HG03097 (cell line): Measurements from ENCODE around the gene TIMMDC1.

Source experiments
- ATAC-seq: cut with Tn5 transposase; IDR thresholded peaks from one replicate; pipeline ENCODE4 v1.9.1; 2021; ENCODE audit not compliant: unreplicated experiment, low FRiP score

The TIMMDC1 gene, protein sequence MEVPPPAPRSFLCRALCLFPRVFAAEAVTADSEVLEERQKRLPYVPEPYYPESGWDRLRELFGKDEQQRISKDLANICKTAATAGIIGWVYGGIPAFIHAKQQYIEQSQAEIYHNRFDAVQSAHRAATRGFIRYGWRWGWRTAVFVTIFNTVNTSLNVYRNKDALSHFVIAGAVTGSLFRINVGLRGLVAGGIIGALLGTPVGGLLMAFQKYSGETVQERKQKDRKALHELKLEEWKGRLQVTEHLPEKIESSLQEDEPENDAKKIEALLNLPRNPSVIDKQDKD

DNA sequence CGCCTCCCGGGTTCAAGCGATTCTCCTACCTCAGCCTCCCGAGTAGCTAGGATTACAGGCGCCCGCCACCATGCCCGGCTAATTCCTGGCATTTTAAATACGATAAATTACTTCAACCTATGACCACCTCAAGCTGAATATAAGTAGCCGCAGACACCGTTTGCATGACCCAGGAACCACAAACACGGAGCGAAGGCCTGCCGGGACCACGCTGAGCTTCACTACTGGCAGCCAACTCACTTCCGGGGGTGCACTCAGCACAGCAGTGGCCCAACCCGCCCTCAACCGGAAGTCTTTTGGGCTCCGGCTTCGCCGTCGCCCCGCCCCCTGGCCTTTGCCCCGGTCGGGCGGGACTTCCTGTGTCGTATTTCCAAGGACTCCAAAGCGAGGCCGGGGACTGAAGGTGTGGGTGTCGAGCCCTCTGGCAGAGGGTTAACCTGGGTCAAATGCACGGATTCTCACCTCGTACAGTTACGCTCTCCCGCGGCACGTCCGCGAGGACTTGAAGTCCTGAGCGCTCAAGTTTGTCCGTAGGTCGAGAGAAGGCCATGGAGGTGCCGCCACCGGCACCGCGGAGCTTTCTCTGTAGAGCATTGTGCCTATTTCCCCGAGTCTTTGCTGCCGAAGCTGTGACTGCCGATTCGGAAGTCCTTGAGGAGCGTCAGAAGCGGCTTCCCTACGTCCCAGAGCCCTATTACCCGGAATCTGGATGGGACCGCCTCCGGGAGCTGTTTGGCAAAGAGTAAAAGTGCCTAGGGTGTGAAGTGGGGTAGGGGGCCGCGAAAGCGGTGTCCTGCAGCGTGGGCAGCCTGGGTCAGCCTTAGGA is at the start of gene TIMMDC1:
Gene TIMMDC1 (plus strand): TSS at position 362 of the 826 bp plus-strand sequence. CDS start 187 bp downstream, at position 549.
- peak; percentile 97 for ATAC-seq

DNA sequence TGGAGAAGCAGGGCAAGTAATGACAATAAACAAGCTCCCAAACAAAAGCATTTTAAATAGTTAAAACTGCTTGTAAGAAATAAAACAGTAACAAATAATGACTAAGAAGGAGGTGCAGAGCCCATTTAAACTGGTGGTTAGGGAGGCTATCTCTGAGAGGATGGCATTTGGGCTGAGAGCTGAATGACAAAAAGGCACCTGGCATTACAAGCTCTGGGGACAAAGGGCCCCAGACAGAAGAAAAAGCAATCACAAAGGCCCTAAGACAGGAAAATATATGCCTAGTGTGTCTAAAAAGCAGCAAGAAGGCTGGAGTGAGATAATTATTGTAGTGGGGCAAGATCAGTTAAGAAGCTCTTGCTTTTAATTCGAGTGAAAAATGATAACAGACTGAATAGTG is 44.5 kb upstream of the TIMMDC1 start:
- ATAC-seq, result no peak

DNA sequence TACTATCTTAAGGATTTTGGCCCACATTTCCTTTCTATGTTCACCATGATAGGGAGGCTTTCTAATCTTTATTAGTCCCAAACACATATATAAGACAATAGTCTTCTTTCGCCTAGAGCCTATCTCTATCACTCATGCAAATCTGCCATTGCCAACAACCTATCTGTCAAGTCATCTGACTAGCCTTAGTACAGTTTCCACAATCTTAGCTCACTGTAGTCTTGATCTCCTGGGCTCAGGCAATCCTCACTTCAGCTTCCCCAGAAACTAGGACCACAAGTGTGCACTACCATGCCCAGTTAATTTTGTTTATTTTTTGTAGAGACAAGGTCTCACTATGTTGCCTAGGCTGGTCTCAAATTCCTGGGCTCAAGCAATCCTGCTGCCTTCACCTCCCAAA is 41.9 kb upstream of the TIMMDC1 start:
- ATAC-seq, result no peak

DNA sequence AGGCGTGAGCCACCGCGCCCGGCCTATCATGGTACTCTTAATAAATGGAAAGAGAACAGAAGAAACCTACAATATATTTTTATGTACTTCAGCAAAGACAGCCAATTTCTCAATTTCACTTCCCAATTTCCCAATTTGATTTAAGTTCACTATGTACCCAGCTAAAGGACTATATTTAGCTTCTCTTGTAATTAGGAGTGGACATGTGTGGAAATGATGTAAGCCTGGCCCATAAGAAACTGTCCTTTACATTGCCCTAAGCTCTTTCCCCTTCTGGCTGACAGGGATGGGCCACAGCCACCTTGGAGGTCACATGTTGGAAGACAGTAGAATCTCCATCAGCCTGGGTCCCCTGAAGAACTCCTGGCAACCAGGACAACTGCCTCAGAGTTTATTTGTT is 41.1 kb upstream of the TIMMDC1 start:
- ATAC-seq, result no peak

DNA sequence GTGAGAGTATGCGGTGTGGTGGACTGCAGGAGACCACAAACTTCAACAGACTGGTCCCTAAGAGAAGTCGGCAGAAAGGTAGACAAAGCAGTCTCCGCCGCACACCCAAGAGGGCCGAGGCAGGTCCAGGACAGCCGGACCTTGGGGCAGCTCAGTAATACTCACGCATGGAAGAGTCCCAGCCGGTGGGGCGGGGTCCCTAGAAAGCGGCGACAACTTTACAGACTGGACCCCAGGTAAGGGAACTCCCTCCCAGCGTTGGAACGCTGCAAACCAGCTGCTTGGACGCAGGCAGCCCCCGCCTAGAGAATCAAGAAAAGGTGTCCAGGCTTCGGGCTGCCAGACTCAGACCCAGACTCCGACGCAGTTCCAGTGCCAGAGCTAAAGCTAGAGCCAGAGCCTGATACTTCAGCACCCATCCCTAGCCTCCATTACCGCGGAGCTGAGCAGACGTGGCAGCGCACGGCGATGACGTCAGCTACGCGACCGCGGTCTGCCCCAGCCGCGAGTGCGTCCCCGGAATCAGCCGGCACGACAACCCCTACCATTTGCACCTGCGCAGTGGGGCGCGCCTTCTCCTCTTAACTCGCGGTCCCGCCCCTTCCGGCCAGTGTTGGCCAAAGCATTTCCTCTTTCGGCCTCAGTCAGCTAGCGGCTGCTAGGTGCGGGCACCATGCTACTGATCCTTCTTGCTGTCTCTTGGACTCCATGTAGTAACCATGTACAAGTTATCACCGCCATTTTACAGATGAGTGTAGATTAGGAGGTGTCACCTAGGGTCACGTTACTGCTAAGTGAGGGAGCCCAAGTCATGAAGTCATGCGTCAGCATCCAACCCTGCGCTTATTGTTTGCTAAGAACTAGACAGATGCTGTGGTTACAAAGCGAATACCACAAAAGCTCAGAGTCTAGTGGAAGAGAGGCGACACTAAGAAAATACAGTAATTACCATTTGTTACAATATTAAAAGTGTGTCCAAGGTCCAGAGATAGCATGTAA is 34.9 kb upstream of the TIMMDC1 start, which contains the start of gene TMEM39A:
Gene TMEM39A (minus strand): TSS at position 445 of the 999 bp plus-strand sequence. CDS start 1,541 bp downstream, outside the sequence.
- peak; percentile 95 for ATAC-seq

DNA sequence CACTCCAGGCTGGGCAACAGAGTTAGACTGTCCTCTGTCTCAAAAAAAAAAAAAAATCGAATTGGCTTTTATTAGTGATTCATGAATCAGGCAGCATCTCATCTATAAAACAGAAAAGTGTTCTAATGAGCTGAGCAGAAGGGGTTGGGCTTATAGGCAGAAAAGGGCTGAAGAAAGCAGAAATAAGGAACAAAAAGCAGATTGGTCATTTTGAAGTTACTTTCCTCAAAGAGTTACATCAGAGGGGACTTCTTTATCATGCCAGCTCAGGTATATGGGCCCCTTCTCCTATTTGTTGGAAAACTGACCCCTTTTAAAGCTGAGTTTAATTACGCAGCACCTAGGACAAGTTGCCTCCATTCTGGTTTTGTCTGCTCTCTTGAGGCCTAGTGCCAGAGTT is 30.3 kb upstream of the TIMMDC1 start:
- no peak for ATAC-seq

DNA sequence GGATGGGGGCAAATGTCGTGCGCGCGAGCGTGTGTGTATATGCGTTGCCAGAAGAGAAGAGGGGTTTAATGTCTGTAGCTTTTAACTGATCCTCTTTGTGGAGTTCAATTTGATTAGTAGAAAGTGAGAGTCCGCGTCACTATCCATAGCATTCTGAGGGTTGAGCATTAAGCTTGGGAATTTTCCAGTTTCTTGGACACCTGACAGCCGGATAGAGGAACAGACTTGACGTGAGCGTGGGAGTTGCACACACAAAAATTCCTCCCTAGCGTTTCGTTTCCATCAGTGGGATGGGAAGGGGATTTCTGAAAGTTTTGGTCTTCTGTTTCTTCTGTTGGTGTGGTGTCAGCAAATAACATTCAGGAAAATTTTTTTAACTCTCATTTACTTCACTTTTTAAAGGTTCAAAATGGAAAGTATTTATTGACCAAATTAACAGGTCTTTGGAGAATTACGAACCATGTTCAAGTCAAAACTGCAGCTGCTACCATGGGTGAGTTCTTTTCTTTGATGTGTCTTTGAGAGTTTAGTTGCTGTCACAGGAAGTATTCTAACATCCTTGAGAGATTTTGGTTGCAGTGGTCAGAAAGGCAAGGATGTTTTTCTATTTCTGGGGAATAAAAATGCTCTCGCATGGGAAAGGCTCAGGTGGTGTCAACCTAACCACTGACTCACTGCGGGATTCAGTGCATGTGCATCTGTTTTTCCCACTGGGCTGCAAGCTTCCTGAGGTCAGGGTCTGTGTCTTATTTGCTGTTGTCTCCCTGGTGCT is 28.7 kb upstream of the TIMMDC1 start:
- no peak for ATAC-seq

DNA sequence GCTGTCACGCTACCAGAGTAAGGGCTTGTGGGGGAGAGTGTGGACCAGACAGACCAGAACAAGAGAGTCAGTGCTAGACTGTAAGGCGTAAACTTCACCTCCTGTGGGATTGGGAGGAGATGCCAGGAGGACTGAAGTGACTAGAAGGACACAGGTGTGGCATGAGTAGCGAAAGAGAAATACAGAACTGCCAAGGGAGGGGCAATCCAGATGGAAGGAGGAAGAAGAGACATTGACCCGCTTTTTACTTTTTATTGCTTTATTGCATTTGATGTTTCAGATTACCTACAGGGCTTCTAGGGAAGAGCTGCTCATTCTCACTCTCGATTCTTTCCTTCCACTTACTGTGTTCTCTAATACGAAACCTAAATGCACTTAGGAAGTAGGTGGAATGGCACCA is 27.5 kb upstream of the TIMMDC1 start:
- ATAC-seq, result no peak

DNA sequence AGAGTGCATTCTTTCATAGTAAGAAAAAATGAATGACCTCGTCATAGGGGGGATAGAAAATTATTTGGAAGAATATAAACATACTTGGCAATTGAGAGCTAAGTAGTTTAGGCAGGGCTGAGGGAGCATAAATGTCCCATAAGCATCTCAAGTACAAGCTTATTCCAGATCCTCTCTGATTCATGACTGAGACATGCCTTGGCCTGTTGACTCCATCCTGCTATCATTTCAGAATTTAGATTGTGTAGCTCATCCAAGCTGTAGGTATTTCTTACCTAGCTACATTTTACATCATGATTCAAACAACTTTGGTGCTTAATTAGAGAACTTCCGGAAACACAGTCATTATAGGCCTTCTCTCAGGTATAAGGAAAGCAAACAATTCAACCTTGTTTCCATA is 17.3 kb upstream of the TIMMDC1 start:
- no peak for ATAC-seq

DNA sequence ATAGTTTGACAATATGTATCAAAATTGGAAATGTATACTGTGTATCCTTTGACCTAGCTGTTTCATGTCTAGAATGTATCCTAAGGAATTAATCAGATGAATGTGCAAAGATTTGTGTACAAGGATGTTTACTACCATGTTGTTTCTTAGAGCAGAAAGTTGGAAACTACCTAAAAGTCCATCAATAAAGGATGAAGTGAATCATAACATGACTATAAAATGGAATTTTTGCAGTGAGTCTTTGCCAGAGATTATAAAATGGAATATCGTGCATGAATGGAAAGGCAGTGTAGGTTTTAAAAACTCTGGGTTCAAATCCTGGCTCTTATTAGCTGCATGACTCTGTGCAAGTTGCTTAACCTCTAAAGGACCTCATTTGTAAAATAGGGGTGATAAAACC is 15.2 kb upstream of the TIMMDC1 start:
- no peak for ATAC-seq

DNA sequence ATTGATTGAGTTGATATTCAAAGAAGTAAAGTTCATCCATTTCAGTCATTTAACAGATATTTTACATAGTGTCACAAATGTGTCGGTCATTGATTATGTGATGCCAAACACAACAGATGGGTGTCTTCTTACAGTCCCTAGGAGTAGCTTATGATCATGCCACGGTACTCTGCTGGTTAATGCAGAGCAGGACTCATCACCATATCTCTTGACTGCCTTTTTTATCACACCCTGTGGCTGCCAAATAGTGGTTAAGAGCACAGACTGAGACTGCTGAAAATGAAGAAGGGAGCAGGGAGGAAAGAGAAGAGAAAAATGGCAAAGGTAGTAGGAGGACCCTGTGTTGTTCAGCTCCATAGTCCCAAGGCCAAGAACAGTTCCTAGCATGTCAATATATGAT is 12.8 kb upstream of the TIMMDC1 start:
- no peak for ATAC-seq

DNA sequence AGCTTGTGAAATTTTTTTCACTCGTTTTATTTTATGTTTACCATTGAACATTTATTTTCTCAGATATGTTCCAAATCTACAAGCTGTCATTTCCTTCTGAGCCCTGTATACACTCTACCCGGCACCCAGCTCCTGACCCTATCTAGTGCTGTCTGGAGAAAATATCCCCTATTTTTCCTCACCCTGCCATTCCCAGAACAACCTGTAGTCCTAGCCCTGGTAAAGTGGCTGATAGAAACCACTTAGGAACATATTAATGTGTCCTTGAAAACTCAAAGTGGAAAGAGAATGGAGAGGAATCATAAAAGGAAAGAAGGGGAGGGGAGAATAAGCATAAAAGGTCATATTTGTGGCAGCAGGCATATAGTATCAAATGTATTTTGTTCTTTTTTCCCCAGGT is 8.2 kb upstream of the TIMMDC1 start:
- no peak for ATAC-seq

DNA sequence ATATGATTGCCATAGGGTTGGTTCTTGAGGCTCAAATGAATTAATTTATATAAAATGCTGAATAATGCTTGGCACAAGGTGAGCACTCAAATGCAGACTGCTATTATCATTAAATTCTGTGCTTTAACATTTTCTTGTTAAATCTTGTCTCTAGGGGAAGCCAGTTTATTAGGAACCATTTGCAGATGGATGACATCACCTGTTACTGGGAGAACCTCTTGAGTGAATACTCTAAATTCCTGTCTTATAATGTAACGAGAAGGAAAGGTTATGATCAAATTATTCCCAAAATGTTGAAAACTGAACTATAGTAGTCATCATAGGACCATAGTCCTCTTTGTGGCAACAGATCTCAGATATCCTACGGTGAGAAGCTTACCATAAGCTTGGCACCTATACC is 6.2 kb upstream of the TIMMDC1 start:
- ATAC-seq, result no peak

DNA sequence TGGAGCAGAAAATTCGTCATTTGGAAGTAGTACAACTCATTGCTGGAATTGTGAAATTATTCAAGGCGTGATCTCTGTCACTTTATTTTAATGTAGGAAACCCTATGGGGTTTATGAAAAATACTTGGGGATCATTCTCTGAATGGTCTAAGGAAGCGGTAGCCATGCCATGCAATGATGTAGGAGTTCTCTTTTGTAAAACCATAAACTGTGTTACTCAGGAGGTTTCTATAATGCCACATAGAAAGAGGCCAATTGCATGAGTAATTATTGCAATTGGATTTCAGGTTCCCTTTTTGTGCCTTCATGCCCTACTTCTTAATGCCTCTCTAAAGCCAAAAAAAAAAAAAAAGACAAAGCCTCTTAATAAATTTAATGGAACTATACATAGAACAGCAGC is 5.5 kb upstream of the TIMMDC1 start:
- ATAC-seq, result no peak

DNA sequence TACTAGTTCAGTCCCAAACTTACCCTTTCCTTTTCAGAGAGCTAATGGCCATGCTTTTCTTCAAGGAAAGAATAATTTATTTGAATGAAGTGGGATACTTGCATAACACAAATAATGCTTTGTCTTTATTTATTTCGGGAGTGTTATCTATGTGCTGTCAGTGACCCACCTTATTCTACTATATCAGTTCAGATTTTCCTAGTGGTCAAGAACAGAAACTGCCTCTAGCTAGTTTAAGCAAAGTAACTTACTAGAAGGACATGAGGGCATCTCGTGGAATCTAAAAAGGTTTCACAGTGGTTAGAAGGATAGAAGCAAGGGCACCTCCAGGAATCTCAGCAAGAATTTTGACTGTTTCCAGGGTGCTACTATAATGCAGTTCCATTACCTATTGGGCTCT is 3.8 kb upstream of the TIMMDC1 start:
- no peak for ATAC-seq

DNA sequence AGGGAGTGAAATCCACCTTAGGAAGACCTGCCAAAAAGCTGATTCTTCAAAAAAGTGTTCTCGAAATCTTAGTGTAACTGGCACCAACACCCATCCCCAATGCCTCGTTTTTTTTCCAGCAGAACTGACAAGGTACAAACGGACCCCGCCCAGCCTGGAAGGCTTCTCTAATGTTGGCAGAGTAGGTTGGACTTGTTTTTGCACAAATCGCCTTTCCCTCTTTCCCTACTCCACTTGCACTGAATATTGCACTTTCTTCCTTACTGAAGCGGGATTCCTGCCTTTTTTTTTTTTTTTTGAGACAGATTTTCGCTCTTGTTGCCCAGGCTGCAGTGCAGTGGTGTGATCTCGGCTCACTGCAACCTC is 544 bp upstream of the TIMMDC1 start:
- ATAC-seq, result no peak

DNA sequence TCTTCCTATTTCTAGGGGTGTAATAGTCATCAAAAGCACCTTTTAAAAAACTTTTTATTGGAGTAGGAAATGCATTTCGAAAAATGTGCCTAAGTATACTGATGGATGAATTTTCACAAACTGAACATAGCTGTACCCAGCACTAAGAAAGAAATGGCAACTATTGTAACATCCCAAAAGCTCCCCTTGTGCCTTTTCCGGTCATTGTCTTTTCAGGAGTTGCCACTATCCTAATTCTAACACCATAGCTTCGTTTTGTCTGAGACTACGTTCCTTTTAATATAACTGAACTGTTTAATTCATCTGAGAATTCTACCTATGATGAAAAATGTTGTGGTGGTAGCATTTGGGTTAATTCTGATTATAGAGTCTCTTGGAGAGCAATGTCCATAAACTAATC is 1.9 kb downstream of the TIMMDC1 start:
- ATAC-seq, result no peak

DNA sequence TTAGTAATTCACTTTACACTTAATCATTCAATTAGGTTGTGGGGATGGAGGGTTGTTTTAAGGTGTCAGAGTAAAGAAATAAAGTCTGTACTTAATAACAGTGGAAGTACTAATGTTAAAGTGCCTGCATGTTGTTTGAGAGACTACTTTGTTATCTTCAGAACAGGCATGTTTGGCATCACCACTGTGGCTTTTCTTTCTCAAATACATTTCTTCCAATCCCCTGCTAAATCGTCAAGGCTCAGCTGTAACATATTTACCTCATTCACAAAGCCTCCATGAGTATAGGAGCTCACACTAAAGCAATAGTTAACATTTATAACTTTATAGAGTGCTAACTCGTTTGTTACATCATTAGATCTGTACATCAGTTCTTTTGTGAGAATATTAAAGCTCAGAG is 2.6 kb downstream of the TIMMDC1 start:
- no peak for ATAC-seq

DNA sequence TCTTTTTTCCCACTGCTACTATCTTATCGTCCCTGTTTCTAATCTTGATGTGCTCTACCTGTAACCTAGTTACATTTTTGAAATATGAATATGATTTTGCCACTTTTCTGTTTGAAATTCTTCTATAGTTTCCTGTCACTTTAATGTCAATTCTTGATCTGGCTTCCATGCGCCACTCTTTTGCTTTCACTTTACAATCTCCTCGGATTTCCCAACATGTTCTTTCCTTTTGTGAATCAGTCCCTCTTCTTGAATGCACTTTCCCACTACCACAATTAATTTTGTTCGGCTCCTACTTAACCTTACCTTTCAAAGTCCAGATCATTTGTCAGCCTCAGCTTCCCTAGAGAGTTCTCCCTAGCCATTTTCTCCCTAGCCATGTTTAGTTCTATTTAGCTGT is 8.3 kb downstream of the TIMMDC1 start:
- ATAC-seq, result no peak

DNA sequence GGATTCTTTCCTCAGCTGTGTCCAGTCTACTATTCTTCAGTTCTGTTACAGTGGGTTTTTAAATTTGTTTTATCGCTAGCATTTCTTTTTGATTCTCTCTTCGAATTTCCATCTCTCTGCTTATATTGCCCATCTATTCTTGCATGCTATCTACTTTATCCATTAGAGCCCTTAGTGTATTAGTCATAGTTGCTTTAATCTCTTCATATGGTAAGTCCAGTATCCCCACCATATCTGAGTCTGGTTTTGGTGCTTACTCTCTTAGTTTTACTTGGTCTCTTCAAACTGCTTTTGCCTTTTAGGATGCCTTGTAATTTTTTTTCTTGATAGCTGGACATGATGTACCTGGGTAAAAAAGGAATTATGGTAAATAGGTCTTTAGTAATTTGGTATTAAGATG is 9.1 kb downstream of the TIMMDC1 start:
- ATAC-seq, result no peak
